ENCODE data around the gene FNDC3B.

Gene FNDC3B

DNA sequence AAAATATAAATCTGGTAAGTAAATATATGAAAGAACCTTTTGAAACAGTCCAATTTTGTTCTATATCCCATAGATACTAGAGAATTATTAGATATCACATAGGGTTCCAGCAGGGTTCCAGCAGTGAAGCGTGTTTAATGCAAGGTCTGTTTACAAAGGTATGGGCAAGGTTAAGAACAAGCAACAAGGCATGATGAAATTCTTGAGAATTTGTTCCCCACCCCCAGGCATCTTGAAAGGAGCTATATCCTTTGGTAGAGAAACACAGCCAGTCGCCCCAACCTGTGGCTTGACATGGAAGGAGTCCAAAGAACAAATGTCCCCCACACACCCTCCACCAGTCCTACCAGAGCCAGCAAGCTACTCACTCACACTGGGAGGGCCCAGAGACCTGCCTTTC lies 18.6 kb upstream of the FNDC3B start:
- no peak for DNase-seq (ENCODE audit: low read depth)
- TF ChIP-seq, protein P1, sequence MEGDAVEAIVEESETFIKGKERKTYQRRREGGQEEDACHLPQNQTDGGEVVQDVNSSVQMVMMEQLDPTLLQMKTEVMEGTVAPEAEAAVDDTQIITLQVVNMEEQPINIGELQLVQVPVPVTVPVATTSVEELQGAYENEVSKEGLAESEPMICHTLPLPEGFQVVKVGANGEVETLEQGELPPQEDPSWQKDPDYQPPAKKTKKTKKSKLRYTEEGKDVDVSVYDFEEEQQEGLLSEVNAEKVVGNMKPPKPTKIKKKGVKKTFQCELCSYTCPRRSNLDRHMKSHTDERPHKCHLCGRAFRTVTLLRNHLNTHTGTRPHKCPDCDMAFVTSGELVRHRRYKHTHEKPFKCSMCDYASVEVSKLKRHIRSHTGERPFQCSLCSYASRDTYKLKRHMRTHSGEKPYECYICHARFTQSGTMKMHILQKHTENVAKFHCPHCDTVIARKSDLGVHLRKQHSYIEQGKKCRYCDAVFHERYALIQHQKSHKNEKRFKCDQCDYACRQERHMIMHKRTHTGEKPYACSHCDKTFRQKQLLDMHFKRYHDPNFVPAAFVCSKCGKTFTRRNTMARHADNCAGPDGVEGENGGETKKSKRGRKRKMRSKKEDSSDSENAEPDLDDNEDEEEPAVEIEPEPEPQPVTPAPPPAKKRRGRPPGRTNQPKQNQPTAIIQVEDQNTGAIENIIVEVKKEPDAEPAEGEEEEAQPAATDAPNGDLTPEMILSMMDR (conservative IDR thresholded peaks at IDR 0.05; ENCODE audit: control insufficient read depth, insufficient read depth, low read depth, low read length): no peak
- no peak overlapping the region for H3K4me3 ChIP-seq (ENCODE audit: control insufficient read depth, low read depth, low read length)

- H3K4me3 ChIP-seq (ENCODE audit: control insufficient read depth, low read depth, low read length): no peak overlapping the region
- DNase-seq (ENCODE audit: low read depth): no peak
- TF ChIP-seq, protein P1 (conservative IDR thresholded peaks at IDR 0.05; ENCODE audit: control insufficient read depth, insufficient read depth, low read depth, low read length): no peak
Measured at GRCh38 chr3:172021164-172021563, 18.2 kb upstream of the FNDC3B start.

GRCh38 chr3:172021859-172022258 lies 17.5 kb upstream of the FNDC3B start:
- TF ChIP-seq, protein P1 (conservative IDR thresholded peaks at IDR 0.05; ENCODE audit: control insufficient read depth, insufficient read depth, low read depth, low read length): no peak
- no peak for DNase-seq (ENCODE audit: low read depth)
- H3K4me3 ChIP-seq (ENCODE audit: control insufficient read depth, low read depth, low read length): no peak overlapping the region

DNA sequence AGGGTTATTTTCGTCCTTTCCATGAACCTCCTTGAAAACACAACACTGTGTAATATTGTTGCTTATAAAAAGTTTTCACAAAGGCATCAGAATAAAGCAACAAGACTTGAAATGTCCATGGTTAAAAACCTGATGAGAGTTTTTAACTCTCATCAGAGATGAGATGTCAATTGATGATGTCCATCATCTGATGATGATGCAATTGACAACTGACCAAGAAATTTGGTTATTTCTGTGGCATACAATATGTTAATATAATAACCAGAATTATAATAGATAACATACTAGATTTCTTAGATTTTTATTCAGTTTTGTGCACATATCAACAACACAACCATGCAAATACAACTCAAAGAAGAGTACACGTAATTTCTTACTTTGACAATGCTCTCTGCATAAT lies 15.5 kb upstream of the FNDC3B start:
- DNase-seq (ENCODE audit: low read depth): no peak
- H3K4me3 ChIP-seq (ENCODE audit: control insufficient read depth, low read depth, low read length): no peak overlapping the region
- TF ChIP-seq, protein P1 (conservative IDR thresholded peaks at IDR 0.05; ENCODE audit: control insufficient read depth, insufficient read depth, low read depth, low read length): no peak

DNA sequence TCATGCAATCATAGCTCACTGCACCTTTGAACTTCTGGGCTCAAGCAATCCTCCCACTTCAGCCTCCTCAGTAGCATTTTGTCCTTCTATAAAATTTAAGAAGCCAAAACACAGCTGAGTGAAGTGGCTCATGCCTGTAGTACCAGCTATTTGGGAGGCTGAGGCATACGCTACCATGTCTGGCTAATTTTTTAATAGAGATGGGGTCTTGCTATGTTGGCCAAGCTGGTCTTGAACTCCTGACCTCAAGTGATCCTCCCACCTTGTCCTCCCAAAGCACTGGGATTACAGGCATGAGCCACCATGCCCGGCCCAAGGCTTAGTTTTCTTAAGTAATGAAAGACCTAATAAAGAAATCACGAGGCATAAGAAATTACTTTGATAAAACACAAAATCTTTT lies 14.7 kb upstream of the FNDC3B start:
- TF ChIP-seq, protein P1 (conservative IDR thresholded peaks at IDR 0.05; ENCODE audit: control insufficient read depth, insufficient read depth, low read depth, low read length): no peak

GRCh38 chr3:172029425-172030098 lies 9.8 kb upstream of the FNDC3B start:
- TF ChIP-seq, protein P1 (conservative IDR thresholded peaks at IDR 0.05; ENCODE audit: control insufficient read depth, insufficient read depth, low read depth, low read length): no peak
- no peak for DNase-seq (ENCODE audit: low read depth)
- no peak overlapping the region for H3K4me3 ChIP-seq (ENCODE audit: control insufficient read depth, low read depth, low read length)

More for the DNA sequence above, 14.7 kb upstream of the FNDC3B start:
- no peak for DNase-seq (ENCODE audit: low read depth)
- H3K4me3 ChIP-seq (ENCODE audit: control insufficient read depth, low read depth, low read length): no peak overlapping the region

All from fibroblast of mammary gland (primary cell).